Cardiac muscle cell (in vitro differentiated cells and primary cell): ENCODE data around the gene EXOC1. TPM values are rescaled to one million over a fixed set of nuclear protein-coding genes. Genes with fewer than 3 reads are reported as not detected.

Source experiments
- DNase-seq, 2 donors: peaks; one replicate each; pipeline versions ENCODE4 v3.0.0 to v3.0.0-alpha.2; 2010 to 2017; ENCODE audit warnings: low read depth in 1 of 2, low spot score in 1 of 2
- H3K27ac ChIP-seq: fragments of 200-600 bp; sonication (generic); 2 replicates; pipeline ENCODE4 v1.5.1; 2016
- H3K27me3 ChIP-seq: fragments of 200-600 bp; sonication (generic); 2 replicates; pipeline ENCODE4 v1.6.0; 2016; ENCODE audit warnings: control low read depth
- H3K36me3 ChIP-seq: fragments of 200-600 bp; sonication (generic); 2 replicates; pipeline ENCODE4 v1.5.1; 2016; ENCODE audit warnings: control low read depth
- H3K4me1 ChIP-seq: fragments of 200-600 bp; sonication (generic); 2 replicates; pipeline ENCODE4 v1.8.1; 2017; ENCODE audit warnings: low read depth, mild to moderate bottlenecking, mixed run types
- H3K4me3 ChIP-seq: fragments of 200-600 bp; sonication (generic); 2 replicates; pipeline ENCODE4 v1.5.1; 2016; ENCODE audit warnings: mild to moderate bottlenecking
- H3K9me3 ChIP-seq: fragments of 200-600 bp; sonication (generic); 2 replicates; pipeline ENCODE4 v1.5.1; 2017; ENCODE audit warnings: low read depth, mild to moderate bottlenecking, control low read depth
- CTCF ChIP-seq: IDR thresholded peaks from 2 replicates; pipeline ENCODE4 v1.5.1; 2012; ENCODE audit warnings: low read depth, mild to moderate bottlenecking, low read length
- polyA plus RNA-seq: library from polyadenylated mRNA; unstranded; fragments of >200 nt; fragmentation: Nextera tagmentation; extraction: Ambion mirVana; gene quantifications from 2 replicates; pipeline ENCODE4 v1.2.1, GENCODE V29; 2016
- total RNA-seq: library from RNA; depleted of rRNA; stranded (reverse); fragments of >200 nt; gene quantifications from 2 replicates; pipeline ENCODE4 v1.2.3, GENCODE V29; 2016

Gene EXOC1
- 16.1 and 27.6 TPM in 2 replicates for total RNA-seq
- polyA plus RNA-seq = 17.9 and 20.9 TPM in 2 replicates

DNA sequence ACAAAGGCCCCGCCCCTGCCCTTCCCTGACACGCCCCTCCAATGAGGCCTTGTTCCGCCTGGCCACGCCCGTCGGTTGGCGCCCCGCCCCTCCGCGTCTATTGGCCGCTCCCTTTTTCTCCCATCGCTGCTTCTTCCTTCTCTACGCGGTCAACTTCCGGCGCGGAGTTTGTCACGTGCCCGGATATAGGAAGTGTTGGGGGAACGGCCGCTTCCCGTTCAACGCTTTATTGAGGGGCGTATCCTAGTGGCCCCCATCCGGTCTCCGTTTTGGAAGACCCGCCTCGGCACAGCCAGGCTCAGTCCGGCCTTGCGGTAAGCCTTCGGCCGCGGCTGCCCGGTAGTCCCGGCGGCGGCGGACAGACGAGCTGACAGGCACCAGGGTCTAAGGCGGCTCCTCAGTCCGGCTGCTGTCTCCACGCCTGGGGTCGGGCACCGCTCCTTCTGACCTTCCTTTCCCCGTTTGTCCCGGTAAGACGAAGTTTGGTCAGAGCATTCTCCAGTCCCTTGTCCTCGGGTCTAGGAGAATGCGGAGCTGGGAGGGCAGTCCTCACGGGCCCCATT lies at the start of gene EXOC1:
Gene EXOC1, plus strand, starts transcription at position 165 of the 563 bp plus-strand sequence. CDS start 4,676 bp downstream, outside the sequence.
- DNase-seq = peak; percentile 97 to 98
- Histone ChIP-seq H3K4me3 (peak within 1 kb of the TSS; percentile 54), H3K27me3 (no peaks in the 10 kb centered on the region), H3K9me3 (no peaks in the 10 kb centered on the region), H3K27ac (peak within 1 kb of the TSS; percentile 59), H3K36me3 (no peaks in the 10 kb centered on the region), H3K4me1 (peaks cover 8% of the 10 kb centered on the region)
- no peak for TF ChIP-seq CTCF

DNA sequence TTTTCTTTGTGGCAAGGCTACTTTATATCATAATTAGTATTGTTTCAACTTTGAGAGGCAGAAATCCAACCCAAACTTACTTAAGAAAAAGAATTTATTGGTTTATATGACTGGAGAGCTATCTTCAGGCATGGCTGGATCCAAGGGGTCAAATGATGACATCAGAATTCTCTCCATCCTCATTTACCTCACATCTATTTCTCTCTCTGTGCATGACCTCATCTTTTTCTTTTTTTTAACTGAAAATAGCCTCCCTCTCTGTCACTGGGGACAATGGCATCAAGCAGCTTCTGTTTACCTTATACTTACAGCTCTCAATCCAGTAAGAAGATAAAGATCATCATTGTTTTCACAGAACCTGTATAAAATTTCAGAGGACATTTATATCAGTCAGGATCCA lies 45.9 kb upstream of the EXOC1 start:
- no peak for DNase-seq
- no peak overlapping the region for H3K4me3 ChIP-seq

DNA sequence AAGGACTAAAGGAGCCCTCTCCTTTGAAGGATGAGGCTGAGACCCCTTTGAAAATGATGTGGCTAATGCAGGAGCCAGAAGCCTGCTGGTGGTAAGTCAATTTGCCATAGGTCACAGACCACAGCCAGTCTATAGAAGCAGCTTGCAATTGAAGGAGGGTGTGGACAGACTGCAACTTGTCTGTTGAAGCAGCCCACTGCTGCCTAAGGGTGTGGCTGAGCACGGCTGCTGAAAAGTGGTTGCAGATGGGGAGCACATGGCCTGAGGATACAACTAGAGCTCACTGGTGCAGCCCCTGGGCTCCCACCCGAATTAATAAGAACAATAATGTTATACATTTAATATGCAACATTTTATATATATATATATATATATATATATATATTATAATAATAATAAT lies 45.3 kb upstream of the EXOC1 start:
- Histone ChIP-seq H3K27ac (no peak overlapping the region), H3K27me3 (no peaks in the 10 kb centered on the region), H3K4me3 (no peak overlapping the region), H3K9me3 (no peaks in the 10 kb centered on the region), H3K36me3 (no peaks in the 10 kb centered on the region), H3K4me1 (no peaks in the 10 kb centered on the region)
- TF ChIP-seq CTCF = no peak
- DNase-seq = peak in 1 of 2 donors; percentile 3

More for the DNA sequence above, 45.9 kb upstream of the EXOC1 start:
- H3K9me3 ChIP-seq = no peaks in the 10 kb centered on the region
- no peak for TF ChIP-seq CTCF
- H3K27ac ChIP-seq = no peak overlapping the region
- no peaks in the 10 kb centered on the region for H3K27me3 ChIP-seq
- H3K36me3 ChIP-seq = no peaks in the 10 kb centered on the region
- H3K4me1 ChIP-seq = no peaks in the 10 kb centered on the region

DNA sequence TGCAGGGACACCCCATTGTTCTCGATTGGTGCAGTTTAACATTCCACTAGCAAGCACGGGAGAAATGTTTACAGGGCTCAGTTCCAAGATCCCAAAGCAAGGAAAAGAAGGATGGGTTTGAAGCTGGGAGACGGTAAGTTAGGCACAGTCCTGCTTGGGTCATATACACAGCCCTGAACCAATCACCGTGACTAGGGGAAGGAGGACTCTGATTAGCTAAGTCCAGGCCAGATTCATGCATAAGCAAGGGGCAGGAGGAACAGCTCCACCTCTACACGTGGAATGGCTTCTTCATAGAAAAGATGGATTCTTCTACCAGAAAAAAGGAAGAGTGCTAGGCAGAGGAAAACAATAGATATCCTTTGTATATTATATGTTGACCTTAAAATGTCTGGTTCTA lies 44.8 kb upstream of the EXOC1 start:
- no peaks in the 10 kb centered on the region for H3K27me3 ChIP-seq
- H3K9me3 ChIP-seq = no peaks in the 10 kb centered on the region
- no peaks in the 10 kb centered on the region for H3K4me1 ChIP-seq
- no peak overlapping the region for H3K4me3 ChIP-seq
- no peaks in the 10 kb centered on the region for H3K36me3 ChIP-seq
- H3K27ac ChIP-seq = no peak overlapping the region
- no peak for TF ChIP-seq CTCF
- DNase-seq = no peak

- Histone ChIP-seq H3K36me3 (no peaks in the 10 kb centered on the region), H3K27me3 (no peaks in the 10 kb centered on the region), H3K4me3 (no peak overlapping the region), H3K27ac (no peak overlapping the region), H3K4me1 (no peaks in the 10 kb centered on the region), H3K9me3 (no peaks in the 10 kb centered on the region)
- TF ChIP-seq CTCF = no peak
- DNase-seq = no peak
Observed at GRCh38 chr4:55817691-55818090, 35.8 kb upstream of the EXOC1 start.
